Activated CD8-positive, alpha-beta memory T cell treated with anti-CD3 and anti-CD28 coated beads, Interleukin-2, amount 50 U/mL, for 1 hour (primary cell): ENCODE results near the gene OR13F1.
"Not testable (repeated sequence)": the region's sequence is repeated elsewhere in the genome, so short reads cannot be mapped to it uniquely, and the experiment has no call there.

Experiments
- DNase-seq: peaks from one replicate; pipeline ENCODE4 v3.0.0-alpha.2; 2020; ENCODE audit errors: extremely low read depth

OR13F1 gene, protein sequence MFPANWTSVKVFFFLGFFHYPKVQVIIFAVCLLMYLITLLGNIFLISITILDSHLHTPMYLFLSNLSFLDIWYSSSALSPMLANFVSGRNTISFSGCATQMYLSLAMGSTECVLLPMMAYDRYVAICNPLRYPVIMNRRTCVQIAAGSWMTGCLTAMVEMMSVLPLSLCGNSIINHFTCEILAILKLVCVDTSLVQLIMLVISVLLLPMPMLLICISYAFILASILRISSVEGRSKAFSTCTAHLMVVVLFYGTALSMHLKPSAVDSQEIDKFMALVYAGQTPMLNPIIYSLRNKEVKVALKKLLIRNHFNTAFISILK

DNA sequence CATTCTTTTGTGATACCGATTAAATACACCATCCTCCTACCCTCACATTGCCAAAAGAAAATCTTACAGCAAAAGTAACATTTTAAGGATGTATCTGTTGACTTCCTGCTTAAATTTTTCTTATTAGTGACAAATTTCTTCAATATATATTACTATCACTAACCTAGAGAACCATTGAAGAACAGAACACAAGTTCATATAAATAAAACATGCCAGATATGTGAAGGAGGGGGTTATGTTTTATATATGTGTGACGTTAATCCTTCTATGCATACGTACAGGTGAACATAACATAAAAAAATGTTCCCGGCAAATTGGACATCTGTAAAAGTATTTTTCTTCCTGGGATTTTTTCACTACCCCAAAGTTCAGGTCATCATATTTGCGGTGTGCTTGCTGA lies at the start of gene OR13F1:
Gene OR13F1, plus strand, starts transcription at position 301 of the 400 bp plus-strand sequence. Its CDS starts 0 bp downstream, at position 301.
- no peak for DNase-seq

DNA sequence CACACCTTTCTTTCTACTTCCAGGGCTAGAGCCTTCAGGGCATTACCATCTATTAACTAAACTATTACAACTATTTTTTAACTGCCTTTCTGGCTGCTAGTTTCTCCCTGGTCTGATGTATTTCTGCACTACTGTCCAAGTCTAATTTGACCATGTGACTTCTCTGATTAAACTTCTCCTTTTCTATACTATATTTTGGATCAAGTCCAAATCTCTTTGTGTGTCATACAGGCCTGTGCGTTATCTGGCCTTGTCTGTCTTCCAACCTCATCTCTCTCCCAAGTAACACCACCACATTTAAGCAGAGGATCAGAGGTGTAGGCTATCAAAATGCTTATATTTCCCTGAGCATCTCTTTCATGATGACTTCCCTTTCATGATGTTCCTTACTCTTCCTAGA lies 47.2 kb upstream of the OR13F1 start:
- DNase-seq: no peak

DNA sequence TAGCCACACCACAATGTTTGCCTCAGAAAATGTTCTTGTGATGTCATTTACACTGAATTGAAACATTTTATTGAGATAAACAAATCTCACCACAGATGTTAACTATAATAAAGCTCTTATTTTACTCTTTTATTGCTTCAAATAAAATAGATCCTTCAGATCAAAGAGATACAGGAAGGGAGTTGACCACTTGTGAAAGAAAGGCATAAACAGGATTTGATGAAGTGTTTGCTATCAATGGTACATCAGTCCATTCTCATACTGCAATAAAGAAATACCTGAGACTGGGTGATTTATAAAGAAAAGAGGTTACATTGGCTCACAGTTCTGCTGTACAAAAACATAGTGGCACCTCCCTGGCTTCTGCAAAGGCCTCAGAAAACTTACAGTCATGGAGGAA lies 40.2 kb upstream of the OR13F1 start:
- DNase-seq: no peak

DNA sequence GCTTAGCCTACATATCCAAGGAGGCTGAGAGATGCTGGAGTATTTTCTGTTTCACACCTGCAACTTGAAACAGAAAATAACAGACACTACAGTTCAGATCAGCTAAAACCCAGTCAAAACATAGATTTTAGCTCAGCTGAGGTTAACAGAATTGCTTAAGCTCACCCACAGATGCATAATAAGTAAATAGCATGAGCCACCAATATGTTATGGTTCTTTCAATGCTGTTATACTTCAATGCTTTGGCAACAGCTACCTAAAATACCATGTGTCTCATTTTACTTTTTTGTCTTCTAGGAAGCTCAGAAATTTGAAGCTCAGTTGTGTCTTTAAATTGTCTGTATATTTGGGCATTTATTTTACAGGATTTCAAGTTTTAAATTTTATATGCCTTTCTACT lies 35.8 kb upstream of the OR13F1 start:
- no peak for DNase-seq

DNA sequence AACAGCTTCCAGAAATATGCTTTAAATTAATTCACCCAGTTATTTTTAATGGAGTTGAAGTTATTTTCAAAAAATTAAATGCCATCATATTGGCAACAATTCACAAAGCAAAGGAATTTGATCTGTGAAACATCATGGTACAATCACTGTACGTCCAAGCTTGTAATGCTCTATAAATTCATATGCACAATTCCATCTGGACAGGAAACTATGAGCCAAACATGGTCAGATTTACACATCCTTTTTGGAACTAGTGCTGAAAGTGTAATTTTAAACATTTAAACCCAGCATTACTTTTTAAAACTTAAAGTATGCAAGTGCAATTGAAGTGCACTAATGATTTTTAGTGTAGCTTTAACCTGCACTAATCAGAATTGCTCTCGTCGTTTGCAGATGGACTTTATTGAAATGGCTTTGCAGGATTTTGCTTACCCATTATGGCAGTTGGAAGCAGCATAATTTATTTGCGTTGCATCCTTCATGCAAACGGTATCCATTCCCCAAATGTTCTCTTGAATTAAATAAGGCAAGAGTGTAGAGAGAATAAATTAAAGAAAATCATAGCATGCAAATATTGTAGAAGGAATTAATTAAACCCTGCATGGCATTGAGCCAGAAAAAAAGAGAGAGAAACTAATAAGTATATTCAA lies 21.0 kb upstream of the OR13F1 start:
- no peak for DNase-seq

DNA sequence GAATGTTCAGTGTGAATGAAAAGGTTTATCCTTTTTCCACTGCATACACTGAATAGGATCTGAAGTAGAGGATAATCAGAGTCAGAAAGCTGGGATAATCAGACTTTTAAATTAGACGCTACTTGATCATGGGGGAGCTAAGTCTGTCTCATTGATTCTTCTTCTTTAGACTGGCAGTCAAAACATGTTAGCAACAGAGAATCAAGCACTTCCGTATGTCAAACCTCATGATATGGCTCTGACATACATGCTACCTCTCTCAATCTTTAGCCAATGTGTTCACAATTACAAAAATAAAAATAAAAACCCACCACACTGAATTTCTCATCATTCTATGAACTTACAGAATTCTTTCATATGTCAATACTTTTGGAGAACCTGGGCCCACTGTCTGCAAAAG lies 19.0 kb upstream of the OR13F1 start:
- no peak for DNase-seq

DNA sequence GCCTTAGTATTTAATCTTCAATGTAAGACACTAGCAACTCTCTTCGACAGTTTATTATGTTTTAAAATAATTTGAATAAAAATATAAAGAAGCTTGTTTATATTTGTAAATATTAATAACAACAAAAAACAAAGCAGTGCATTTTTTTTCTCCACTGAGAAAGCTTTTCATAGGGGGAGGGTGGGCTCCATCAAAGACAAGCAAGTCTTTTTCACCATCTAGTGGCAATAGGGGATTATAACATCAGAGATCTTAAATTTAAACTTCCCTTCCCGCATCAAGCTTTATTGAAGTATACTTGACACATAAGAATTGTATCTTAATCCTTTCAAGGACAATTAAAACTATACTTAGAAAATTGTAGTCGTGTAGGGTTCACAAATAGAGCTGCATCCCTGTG lies 9.3 kb upstream of the OR13F1 start:
- no peak for DNase-seq

DNA sequence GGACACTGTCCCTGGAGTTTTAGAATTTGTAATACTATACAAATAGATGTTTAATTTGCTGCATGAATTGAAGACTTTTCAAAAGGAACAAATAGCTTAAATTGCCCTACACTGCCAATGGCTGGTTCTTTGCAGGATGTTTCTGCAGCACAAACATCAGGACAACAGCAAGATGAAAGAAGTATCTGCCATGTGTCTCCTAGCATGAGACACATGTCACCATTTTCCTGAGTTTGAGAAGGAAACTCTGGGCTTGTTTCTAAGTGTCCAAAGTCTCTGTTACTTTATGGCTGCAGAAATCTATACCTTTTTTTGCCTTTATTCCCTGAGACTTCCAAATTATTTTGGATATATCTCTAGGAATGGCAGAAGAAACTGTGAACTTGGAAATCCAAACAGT lies 623 bp upstream of the OR13F1 start:
- DNase-seq: no peak

DNA sequence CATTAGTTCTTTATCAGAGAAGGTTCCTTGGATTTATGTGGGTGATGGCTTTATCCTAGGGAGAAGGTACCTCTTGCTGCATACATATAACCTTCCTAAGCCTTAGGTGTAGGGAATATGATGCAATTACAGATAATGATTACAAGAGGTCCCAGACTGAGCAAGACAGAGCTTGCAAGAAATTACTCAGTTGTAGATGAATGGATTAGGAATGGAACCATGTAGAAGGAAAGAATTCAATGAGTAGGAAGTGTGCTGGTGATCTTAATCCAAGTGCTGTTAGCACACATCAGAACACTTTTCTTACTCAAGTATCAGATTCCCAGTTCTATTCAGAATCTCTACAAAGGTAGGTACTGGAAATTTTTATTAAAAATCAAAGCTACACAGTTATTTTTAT lies 2.5 kb downstream of the OR13F1 start:
- DNase-seq: no peak

DNA sequence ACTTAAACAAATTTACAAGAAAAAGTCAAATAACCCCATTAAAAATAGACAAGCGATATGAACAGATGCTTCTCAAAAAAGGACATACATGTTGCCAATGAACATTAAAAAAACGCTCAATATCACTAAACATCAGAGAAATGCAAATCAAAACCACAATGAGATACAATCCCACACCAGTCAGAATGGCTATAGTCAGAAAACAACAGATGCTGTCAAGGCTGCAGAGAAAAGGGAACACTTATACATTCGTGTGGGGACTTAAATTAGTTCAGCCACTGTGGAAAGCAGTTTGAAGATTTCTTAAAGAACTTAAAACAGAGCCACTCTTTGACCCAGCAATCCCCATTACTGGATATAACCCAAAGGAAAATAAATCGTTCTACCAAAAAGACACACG lies 10.8 kb downstream of the OR13F1 start:
- no peak for DNase-seq

DNA sequence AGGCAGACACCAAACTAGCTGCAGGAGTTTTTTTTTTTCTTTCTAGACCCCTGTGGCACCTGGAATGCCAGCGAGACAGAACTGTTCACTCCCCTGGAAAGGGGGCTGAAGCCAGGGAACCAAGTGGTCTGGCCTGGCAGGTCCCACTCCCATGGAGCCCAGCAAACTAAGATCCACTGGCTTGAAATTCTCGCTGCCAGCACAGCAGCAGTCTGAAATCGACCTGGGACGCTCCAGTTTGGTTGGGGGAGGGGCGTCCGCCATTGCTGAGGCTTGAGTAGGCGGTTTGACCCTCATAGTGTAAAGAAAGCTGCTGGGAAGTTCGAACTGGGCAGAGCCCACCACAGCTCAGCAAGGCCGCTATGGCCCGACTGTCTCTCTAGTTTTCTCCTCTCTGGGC lies 16.2 kb downstream of the OR13F1 start:
- not testable (repeated sequence) for DNase-seq

DNA sequence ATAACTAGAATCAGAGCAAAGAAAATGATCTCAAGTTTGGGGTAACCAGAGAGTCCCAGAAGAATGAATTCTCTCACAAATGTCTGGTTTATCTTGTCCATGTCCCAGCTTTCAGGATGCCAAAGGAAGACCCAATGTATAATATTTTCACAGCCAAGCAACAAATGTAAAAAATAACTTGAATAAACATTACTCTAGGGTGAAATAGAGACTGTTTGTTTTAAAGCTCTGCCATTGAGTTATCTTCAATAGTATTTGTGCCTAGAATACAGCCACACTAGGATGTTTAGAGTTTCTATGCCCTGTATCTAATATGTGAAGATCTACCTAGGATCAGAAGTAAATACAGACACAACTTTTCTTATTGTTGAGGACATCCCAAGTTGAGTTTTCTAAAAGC lies 23.0 kb downstream of the OR13F1 start, which contains the start of gene OR13C4:
Gene OR13C4, minus strand, starts transcription at position 101 of the 400 bp plus-strand sequence. Its CDS starts 0 bp downstream, at position 101.
- no peak for DNase-seq

DNA sequence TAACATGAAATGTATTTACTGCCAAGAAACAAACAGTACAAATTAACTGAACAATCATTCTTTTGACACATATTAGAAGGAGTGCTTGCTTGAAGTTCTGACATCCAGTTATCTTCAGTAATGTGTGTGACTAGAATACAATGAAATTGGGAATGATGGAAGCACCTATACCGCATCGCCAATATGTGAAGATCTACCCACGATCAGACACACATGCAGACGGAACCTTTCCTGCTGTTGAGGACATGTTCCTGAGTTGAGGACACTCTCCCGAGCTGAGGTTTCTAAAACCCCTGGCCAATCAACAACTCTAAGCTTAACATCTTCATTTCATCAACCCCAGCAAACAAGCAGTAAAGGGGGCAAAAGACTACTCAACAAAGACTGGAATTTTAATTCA lies 32.7 kb downstream of the OR13F1 start, which contains the start of gene OR13C3:
Gene OR13C3, minus strand, starts transcription at position 101 of the 400 bp plus-strand sequence. CDS start 133 bp downstream, outside the sequence.
- no peak for DNase-seq

DNA sequence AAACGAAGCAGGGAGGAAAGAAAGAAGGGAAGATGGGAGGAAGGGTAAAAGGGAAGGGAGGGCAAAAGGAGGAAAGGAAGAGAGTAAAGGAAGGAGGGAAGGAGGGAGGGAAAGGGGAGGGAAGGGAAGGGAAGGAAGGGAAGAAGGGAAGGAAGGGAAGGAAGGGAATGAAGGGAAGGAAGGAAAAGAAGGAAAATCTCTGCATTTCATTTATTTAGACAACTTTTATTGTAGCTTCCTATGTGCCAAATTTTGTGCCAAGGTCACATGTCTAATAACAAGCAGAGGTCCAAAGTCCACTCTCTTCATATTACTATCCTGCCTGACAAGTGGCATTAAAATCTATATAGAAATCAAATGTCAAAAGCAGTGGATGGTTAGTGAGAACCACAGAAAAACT lies 35.2 kb downstream of the OR13F1 start:
- no peak for DNase-seq

DNA sequence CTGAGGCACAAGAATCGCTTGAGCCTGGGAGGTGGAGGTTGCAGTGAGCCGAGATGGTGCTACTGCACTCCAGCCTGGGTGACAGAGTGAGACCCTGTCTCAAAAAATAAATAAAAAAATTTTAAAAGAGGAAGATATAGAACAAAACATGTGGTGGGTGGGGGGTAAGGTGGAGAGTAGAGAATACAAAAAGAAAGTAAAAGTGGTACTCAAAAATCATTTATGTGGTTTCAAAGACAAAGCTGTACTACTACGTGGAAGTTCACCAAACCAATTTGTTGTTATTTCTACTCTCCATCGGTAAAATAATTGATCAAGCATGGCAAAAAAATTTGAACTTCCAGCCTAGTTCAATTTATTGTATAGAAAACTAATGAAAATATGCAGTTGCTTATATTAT lies 40.6 kb downstream of the OR13F1 start:
- no peak for DNase-seq

DNA sequence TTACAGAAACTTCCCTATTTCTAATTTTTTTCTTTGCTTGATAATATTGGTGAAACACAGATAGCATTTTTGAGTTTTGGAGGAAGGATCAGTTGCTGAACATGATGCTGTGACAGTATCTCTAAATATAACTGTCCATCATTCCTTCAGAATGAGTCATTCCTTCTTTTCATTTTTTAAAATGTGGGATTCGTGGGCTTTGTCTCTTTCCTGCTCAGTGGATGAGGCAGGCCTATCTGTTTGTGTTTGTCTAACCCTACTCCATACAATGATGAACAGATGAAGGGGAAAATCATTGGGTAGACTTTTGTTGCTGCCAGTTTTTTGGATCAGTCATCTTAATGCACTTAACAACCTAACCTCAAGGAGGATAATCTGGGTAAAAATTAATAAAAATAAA lies 49.2 kb downstream of the OR13F1 start:
- no peak for DNase-seq
